NCI-H526 treated with DMSO at 0.1 percent for 48 hours (cell line): ENCODE data around the gene FXYD3.

ENCODE experiments used
- DNase-seq: peaks from one replicate; lab custom pipeline; 2025; lab: John Stamatoyannopoulos, UW

The FXYD3 gene

DNA sequence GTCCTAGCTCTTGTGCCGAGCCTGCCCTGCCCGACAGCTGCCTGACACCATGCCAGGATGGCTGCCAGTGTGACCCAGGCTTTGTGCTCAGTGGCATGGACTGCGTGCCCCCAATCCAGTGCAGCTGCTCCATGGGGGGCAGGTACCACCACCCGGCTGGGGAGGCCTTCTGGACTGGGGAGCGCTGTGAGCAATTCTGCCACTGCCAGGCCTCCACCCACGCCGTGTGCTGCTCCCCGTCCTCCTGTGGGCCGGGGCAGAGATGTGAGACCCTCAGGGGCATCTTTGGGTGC, 9.4 kb upstream of the FXYD3 start:
- no peak for DNase-seq

DNA sequence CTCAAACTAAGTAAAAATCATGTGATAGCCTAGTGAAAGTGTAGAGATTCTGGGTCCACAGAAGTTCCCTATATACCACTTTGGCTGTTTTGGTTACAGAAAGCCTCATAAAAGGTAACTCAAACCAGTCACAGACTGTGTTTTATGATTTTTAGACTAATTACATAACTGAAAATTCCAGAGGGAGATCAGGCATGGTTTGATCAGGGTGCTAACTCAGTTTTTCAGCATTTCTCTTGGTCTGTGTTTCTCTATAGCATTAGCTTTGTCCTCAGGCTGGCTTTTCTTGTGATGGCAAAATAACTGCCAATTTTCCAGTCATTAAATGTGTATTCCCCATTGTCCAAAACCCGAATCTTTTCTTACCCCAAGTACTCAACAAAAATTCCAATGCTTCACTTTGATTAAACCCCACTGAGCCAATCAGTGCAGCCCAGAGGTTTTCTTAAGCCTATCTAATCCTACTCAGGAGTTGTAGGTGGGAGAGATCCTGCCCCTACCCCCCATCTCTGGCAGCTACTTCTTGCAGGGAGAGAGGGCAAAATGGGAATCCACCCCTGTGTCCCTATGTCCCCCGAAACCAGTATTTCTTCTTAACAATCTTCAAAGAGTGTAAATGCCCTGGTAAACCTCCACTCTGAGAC, 8.6 kb upstream of the FXYD3 start:
- no peak for DNase-seq

DNA sequence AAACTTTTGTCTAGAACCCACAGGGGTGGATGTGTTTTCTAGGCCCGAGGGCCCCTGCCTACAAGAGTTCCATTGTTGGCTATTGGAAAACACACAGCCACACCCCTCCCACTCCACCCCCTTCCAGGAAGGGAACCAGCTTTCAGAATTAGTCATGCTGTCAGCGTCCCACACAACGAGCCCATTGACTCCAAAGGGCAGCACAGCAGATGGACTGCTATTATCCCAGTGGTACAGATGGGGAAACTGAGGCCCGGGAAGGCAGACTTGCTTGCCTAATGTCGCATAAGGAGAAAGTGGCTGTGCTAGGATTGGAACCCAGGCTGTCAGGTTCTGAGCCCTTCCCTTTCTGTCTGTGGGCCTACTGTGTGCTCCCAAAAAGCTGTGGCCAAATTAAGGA, 8.1 kb upstream of the FXYD3 start:
- DNase-seq: no peak

DNA sequence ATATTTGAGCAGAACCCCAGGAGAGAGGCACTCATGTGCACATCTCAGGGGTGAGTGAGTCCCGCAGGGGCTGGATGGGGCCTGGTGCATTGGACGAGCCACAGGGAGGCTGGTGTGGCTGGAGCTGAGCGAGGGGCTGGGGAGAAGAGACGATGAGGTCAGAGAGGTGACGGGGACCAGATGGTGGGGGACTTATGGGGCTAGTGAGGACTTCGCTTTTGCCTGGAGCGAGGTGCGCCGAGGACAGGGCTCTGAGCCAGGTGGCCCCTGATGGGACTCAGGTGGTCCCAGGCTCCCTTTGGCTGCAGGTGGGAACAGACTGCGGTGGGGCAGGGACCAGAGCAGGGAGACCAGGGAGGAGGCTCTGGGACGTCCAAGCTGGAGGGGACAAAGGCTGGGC, 6.9 kb upstream of the FXYD3 start:
- no peak for DNase-seq

DNA sequence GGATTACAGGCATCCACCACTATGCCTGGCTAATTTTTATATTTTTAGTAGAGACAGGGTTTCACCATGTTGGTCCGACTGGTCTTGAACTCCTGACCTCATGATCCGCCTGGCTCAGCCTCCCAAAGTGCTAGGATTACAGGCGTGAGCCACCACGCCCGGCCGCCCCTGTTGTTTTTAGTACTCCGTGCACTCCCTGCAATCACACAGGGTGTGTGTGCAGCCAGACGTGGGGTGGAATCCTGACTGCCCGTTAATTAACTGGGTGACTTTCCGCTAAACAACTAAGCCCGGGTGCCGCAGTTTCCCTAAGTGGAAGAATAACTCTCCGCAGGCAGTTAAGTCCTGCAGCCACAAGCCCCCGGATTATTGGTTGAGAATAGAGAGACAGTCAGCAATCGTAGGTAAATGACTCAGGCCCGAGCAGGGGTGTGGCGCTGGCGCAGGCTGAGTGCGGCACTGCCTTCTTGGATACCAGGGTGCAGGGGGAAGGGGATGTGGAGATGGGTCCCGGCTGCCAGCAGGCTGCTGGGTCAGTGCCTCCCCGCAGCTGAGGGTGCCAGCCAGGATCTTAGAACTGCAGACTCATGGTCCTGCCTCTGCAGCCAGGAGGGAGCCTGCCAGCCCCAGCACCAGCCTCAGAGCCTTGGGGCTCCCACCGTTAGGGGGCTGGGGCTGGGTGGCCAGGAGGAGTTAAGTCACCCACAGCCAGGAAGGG, 6.1 kb upstream of the FXYD3 start:
- no peak for DNase-seq

DNA sequence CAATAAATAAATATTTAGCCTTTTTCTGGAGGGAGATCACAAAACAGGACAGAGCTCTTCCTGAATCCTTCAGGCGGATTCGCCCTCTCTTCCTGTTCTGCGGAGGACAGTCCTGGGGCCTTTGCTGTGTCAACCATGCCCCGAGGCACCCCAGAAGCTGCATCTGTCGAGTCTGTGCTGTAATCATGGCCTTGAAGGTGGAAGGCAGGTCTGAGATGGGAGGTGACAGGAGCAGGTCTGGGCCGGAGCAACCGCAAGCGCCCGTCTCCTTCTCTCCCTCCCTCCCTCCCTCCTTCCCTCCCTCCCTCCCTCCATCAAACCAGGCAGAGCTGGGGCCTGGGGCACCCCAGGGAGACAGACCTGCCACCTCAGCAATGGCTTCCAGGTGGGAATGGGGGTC, 4.6 kb upstream of the FXYD3 start:
- DNase-seq: no peak

DNA sequence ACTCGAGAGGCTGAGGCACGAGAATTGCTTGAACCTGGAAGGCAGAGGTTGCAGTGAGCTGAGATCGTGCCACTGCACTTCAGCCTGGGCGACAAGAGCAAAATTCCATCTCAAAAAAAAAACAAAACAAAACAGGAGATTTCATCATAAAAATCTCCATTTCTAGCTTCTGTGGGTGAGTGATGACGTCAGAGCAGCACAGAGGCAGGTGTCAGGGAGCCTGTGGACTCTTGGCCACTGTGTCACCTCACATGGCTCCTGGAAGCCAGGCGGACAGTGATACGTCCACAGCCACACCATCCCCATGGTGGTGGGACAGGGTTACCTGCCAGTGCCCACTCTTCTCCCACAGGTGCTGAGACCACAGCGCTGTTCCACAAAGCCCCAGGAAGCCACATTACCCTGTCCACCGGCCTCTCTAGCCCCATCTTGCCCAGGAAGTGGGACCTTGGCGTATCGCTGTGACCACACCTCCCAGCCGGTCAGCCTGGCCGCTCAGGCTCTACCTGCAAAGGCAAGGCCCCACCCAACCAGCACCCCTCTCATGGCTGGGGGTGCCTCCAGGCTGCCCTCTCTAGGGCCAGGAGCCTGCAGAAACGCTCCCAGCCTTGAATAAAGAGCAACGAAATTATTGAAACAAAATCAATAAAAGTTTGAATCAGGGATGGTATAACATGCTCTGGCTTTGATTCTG, 2.5 kb upstream of the FXYD3 start:
- DNase-seq: no peak

DNA sequence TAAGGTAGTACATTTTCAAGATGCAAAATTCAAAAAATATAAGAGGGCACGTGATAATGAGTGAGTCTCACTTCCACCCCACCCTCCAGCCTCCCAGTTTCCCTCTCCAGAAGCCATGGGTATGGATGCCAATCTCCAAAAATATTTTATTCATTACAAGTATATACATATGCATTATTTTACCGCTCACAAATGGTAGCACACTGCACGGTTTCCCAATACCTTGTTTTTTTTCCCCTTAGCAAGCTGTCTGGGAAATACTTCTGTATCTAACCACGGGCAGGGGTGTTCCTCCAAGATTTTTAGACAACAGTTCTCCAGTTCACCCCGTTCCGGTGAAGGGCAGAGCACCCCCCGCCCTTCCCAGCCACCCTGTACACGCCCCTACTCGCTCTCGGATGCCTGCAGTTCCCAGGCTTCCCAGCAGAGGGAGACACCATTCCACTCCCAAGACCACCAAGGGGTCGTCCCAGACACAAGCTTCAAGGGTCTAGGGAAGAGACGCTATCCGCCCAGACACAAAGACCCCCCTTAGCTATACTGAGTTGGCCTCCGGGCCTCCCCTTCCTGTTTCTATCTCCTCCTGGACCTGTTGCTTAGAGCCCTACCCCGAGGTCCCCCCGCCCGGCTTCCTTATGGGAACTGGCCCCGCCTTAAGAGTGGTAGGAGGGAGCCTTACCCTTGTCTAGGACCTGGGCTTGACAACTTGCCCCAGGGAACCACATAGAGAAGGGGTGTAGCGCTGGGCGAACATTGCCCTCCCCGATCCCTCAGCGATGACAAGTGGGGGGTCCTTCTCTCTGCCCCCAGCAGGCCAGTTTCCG, 1.1 kb upstream of the FXYD3 start:
- peak; percentile 31 for DNase-seq

DNA sequence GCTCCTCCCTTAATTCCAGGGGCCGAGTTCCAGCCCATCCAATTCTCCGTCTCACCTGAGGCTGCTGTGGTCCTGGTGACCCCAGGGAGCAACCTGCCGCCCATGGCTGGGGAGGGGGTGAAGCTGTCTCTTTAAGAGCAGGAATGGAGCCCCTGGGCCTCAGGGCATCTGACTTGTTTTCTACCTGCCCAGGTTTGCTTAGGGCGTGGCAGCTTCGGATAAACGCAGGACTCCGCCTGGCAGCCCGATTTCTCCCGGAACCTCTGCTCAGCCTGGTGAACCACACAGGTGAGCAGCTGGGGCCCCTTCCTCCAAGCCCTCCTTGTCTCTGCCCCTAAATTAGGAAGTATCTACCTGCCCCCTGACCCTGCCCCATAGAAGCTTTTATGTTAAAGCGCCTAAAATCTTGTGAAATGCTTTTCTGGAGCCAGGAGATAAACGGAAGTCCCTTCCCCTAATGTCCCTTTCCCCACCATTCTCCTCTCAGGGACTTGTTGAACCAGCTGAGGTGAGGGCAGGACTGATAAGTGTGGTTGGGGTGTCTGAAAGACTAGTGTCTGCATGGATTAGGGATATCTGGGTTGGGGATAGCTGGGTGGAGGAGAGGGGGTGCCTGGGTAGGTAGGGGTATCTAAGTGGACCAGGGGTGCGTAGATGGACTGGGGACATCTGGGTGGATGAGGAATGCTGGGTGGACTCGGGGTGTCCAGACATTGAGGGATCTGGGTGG, 614 bp downstream of the FXYD3 start:
- peak; percentile 73 for DNase-seq

DNA sequence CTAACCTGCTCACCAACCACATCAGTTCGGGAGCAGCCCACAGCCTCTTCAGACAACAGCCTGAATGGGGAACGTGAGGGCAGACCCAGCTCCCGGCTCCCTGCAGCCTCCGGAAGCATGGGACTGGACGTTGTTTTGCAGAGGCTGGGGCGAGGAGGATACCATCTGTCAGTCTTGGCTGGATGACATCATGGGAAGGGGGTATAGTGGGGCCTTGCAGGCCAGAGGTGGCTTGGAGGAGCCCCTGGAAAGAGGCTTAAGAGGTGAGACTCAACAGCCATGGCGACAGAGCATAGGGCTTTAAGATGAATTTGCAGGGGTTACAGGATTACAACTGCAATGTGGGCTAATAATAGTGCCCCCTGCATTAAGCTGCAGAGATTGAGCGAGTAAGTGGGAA, 1.5 kb downstream of the FXYD3 start:
- no peak for DNase-seq

DNA sequence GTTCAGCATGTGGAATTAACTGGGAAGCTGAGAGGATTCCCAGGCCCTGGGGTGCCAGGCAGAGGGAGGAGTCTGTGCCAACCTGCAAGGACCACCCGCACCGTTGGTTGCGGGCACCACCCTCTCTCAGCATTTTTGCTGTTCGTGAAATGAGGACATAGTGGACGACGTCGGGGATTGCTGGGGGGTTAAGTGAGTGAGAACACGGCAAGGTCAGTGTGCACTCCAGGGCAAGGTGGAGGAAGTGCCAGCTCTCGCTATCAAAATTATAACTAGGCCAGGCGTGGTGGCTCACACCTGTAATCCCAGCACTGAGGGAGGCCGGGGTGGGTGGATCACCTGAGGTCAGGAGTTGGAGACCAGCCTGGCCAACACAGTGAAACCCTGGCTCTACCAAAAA, 2.2 kb downstream of the FXYD3 start:
- DNase-seq: no peak

DNA sequence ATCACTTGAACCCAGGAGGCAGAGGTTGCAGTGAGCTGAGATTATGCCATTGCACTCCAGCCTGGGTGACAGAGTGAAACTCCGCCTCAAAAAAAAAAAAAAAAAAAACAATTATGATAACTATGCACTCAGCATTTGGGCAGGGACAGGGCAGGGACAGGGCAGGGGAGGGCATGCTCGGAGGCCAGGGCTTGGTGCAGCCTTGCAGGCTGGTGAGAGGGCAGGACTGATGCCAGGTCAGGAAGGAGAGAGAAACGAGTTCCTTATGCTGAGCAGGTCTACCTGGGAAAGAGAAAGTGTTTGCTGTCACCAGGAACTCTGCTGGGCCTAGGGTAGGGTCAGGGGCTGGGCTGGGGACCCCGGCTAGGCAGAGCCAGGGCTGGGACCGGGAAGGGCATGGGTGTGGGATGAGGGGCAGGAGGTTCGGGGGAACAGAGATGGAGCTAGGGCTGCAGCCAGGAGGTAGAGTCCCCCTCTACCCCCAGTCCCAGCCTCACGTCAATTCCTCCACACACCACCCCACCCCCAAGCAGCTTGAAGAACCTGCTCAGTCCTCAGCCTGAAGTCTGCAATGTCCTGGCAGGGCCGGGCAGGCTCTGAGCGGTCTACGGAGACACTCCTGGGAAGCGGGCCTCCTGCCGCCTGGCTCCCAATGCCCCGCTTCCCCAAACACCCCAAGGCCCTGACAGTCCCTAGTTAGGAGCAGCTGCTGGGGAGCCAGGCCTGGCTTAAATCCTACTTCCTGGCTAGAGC, 2.8 kb downstream of the FXYD3 start:
- DNase-seq: no peak

DNA sequence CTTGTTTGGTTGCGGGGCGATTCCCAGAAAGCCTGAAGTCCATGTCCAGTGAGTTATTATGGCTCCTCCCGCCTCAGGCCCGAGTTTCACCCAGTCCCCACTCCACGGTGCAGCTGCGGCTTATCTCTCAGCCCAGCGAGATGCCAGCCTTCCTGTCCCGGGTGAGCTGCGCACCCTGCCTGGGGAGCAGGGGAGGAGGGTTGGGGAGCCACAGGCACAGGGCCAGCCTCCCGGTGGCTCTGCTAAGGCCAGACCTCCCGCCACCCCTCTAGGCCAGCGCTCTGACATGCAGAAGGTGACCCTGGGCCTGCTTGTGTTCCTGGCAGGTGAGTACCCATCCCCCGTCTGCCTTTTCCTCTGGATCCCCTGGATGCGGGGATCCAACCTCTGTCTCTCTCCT, 3.5 kb downstream of the FXYD3 start:
- no peak for DNase-seq

DNA sequence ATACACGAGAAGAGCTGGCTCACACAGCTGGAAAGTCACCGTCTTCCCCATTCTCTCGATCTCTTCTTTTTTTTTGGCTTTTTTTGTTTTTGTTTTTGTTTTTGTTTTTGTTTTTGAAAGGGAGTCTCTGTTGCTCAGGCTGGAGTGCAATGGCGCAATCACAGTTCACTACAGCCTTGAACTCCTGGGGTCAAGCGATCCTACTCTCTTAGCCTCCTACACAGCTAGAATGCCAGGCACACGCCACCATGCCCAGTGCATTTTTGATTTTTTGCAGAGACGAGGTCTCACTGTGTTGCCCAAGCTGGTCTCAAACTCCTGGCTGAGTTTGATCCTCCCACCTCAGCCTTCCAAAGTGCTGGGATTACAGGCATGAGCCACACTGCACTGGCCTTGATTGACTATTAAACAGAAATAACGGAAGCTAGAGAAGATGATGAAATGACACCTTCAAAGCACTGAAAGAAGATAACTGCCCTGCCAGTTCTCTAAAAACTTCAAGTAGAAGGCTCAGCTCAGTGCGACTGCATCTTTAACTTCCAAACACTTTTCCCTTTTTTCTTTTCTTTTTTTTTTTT, 4.0 kb downstream of the FXYD3 start:
- DNase-seq: no peak

DNA sequence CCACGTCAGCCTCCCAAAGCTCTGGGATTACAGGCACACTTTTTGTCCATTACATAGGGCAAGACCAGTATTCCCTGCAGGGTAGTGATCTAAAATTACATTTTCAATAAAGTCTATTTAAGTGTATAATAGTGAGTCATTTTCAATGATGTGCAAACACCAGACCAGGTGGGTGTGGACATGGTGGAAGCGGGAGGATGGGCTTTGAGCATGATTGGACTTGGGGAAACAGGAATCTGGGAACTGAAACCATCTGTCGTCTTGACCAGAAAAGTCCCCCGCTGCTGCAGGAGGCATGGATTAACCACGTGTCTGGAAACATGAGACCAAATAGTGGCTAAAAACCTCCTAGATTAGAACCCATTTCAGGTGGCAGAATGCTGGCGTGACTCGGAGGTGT, 4.9 kb downstream of the FXYD3 start:
- DNase-seq: no peak

DNA sequence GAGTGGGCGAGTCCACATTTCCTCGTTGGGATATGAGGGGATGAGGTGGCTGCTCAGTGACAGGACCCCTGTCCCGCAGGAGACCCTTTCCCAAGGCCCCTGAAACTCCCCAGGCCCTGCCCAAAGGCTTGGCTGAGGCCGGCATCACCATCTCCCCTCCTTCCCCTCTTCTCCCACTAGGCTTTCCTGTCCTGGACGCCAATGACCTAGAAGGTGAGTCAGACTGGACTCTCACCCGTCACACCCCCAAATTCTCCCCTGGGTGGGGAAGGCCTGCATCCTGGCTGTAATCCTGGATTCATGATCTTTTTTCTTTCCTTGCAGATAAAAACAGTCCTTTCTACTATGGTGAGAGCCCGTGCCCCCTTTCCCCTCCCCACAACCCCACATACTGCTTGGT, 5.3 kb downstream of the FXYD3 start:
- no peak for DNase-seq

DNA sequence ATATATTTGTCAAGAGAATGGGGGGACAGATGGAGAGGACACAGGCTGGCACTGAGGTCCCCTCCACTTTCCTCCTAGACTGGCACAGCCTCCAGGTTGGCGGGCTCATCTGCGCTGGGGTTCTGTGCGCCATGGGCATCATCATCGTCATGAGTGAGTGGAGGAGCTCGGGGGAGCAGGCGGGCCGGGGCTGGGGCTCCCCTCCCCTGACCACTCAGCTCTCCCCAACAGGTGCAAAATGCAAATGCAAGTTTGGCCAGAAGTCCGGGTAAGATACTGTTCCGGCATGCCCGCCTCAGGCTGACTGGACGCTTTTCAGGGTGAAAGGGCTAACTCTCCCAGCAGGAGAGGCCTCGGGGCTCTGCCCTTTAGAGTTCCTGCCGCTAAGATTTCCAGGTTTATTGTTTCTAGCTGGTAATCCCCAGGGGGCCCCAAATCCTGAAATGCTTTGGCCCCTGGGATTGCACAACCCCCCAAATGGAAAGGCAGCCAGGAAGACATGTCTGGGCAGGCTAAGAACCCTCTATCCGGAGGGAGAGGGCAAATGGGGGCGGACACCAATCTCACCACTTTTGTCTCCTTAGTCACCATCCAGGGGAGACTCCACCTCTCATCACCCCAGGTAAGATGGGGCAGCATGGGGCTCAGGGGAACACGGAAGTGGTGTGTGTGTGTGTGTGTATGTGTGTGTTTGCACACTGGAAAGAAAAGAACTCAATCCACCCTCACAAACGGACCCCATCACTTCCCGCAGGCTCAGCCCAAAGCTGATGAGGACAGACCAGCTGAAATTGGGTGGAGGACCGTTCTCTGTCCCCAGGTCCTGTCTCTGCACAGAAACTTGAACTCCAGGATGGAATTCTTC, 7.3 kb downstream of the FXYD3 start:
- no peak for DNase-seq

DNA sequence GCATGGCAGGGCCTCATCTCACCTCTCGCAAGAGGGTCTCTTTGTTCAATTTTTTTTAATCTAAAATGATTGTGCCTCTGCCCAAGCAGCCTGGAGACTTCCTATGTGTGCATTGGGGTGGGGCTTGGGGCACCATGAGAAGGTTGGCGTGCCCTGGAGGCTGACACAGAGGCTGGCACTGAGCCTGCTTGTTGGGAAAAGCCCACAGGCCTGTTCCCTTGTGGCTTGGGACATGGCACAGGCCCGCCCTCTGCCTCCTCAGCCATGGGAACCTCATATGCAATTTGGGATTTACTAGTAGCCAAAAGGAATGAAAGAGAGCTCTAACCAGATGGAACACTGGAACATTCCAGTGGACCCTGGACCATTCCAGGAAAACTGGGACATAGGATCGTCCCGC, 8.0 kb downstream of the FXYD3 start:
- no peak for DNase-seq

DNA sequence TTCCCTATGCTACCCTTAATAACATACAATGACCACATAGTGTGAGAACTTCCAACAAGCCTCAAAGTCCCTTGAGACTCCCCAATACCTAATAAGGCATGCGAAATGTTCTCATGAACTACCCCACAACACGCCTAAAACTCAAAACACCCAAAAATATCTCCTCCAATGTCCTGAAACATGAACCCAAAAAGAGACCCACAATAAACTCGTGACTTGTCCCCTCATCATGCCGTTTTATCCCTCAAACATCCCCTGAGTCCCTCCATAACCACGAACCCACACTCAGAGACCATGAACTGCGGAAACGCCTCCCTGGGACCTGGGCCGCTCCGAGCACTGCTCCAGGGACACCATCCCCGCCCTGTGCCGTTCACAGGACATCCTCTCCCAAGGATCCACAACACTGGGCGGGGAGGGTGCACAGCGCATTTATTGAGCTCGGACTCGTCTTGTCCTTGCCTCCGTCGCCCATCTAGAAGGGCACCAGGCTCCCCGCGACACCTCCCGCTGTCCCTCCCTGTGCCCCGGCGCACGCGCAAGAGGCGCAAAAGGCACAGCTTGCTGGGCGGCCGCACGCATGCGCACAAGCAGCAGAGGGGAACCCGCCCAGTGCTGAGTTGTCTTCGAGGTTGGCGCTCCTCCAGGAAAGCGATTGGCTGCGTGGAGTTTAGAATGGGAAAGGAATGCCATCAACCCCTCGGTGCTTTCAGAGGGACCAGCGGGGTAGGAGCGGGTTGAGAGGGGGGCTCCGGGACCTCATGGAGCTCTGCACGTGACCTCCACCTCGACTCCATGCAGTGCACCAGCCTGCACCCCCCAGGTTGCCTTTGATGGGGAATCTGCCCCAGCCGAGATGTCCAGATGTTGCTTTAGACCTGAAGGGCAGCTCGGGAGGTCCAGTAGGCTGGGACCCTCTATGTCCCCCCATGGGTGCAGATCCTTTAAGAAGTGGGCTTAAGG, 8.8 kb downstream of the FXYD3 start:
- DNase-seq: peak; percentile 72
